OCI-LY3 (cell line): ENCODE results near the gene RHBDF2.

Experiments
- H2AFZ ChIP-seq: fragments of 200-600, 300-600 bp; shearing (Covaris generic); 2 replicates; pipeline ENCODE4 v1.6.0; 2014; ENCODE audit warnings: antibody characterized with exemption, low read depth, low read length
- H3K27ac ChIP-seq: fragments of 200-600, 300-600 bp; sonication (generic); 2 replicates; pipeline ENCODE4 v1.5.1; 2014; ENCODE audit warnings: mild to moderate bottlenecking, low read length, moderate library complexity, mixed read lengths
- H3K27me3 ChIP-seq: fragments of 200-600, 300-600 bp; sonication (generic); 2 replicates; pipeline ENCODE4 v1.6.1; 2014; ENCODE audit warnings: low read depth, low read length, mixed read lengths
- H3K36me3 ChIP-seq: fragments of 200-600, 300-600 bp; sonication (generic); replicated peaks from 2 replicates; pipeline ENCODE3; 2014; ENCODE audit warnings: low read depth, low read length, mixed read lengths
- H3K4me1 ChIP-seq: fragments of 300-600, 200-600 bp; sonication (generic); 2 replicates; pipeline ENCODE4 v1.6.1; 2014; ENCODE audit warnings: low read length, mixed read lengths
- H3K4me2 ChIP-seq: fragments of 200-600, 300-600 bp; sonication (generic); 2 replicates; pipeline ENCODE4 v1.6.1; 2014; ENCODE audit warnings: low read length, mixed read lengths
- H3K4me3 ChIP-seq: fragments of 300-600, 200-600 bp; sonication (generic); 2 replicates; pipeline ENCODE4 v1.5.1; 2014; ENCODE audit warnings: antibody characterized with exemption, mild to moderate bottlenecking, low read length, moderate library complexity
- H3K79me2 ChIP-seq: fragments of 300-600, 200-600 bp; shearing (Covaris generic); 2 replicates; pipeline ENCODE4 v1.6.1; 2014; ENCODE audit warnings: mild to moderate bottlenecking, low read length, mixed read lengths
- H3K9ac ChIP-seq: fragments of 300-600, 200-600 bp; shearing (Covaris generic); 2 replicates; pipeline ENCODE4 v1.6.0; 2014; ENCODE audit warnings: mild to moderate bottlenecking, low read length, moderate library complexity
- H3K9me3 ChIP-seq: fragments of 200-600, 300-600 bp; shearing (Covaris generic); 2 replicates; pipeline ENCODE4 v1.6.1; 2014; ENCODE audit warnings: low read length, mixed read lengths; ENCODE audit not compliant: insufficient read depth
- H4K20me1 ChIP-seq: fragments of 200-600, 300-600 bp; sonication (generic); 2 replicates; pipeline ENCODE4 v1.6.1; 2016; ENCODE audit warnings: low read length, mixed read lengths; ENCODE audit not compliant: insufficient read depth
- CTCF ChIP-seq: fragments of 200-600, 300-600 bp; sonication (generic); IDR thresholded peaks from 2 replicates; pipeline ENCODE4 v1.5.1; 2014; ENCODE audit warnings: antibody characterized with exemption, low read length, low read depth
- EZH2phosphoT487 ChIP-seq: fragments of 200-600 bp; shearing (Covaris generic); IDR thresholded peaks from 2 replicates; pipeline ENCODE4 v1.6.1; 2018; ENCODE audit warnings: antibody characterized with exemption, mixed run types, low read depth

The RHBDF2 gene

GRCh38 chr17:76442341-76443338 lies 58.6 kb downstream of the RHBDF2 start:
- Histone ChIP-seq H3K9me3 (no peaks in the 10 kb centered on the region), H2AFZ (no peak overlapping the region), H3K27ac (no peak overlapping the region), H3K4me2 (no peak overlapping the region), H3K27me3 (no peaks in the 10 kb centered on the region), H3K4me3 (no peak overlapping the region), H3K36me3 (no peaks in the 10 kb centered on the region), H3K4me1 (peaks cover 15% of the 10 kb centered on the region), H4K20me1 (peaks cover 85% of the 10 kb centered on the region), H3K9ac (no peak overlapping the region), H3K79me2 (peaks cover 98% of the 10 kb centered on the region)
- no peak for TF ChIP-seq EZH2phosphoT487

GRCh38 chr17:76441686-76442340 lies 59.4 kb downstream of the RHBDF2 start:
- Histone ChIP-seq H2AFZ (no peak overlapping the region), H3K36me3 (no peaks in the 10 kb centered on the region), H3K9ac (no peak overlapping the region), H3K27me3 (no peaks in the 10 kb centered on the region), H3K4me3 (no peak overlapping the region), H3K79me2 (peaks cover 94% of the 10 kb centered on the region), H4K20me1 (peaks cover 80% of the 10 kb centered on the region), H3K27ac (no peak overlapping the region), H3K4me1 (peaks cover 15% of the 10 kb centered on the region), H3K4me2 (no peak overlapping the region), H3K9me3 (no peaks in the 10 kb centered on the region)
- no peak for TF ChIP-seq EZH2phosphoT487
- no peak for TF ChIP-seq CTCF

- no peaks in the 10 kb centered on the region for H3K9me3 ChIP-seq
- H3K4me1 ChIP-seq = peaks cover 15% of the 10 kb centered on the region
- H3K36me3 ChIP-seq = no peaks in the 10 kb centered on the region
- no peak overlapping the region for H2AFZ ChIP-seq
- peaks cover 75% of the 10 kb centered on the region for H4K20me1 ChIP-seq
- no peak overlapping the region for H3K4me3 ChIP-seq
- H3K4me2 ChIP-seq = no peak overlapping the region
- TF ChIP-seq EZH2phosphoT487 (no peak), CTCF (no peak)
- peaks cover 91% of the 10 kb centered on the region for H3K79me2 ChIP-seq
- H3K27me3 ChIP-seq = no peaks in the 10 kb centered on the region
- H3K27ac ChIP-seq = no peak overlapping the region
- no peak overlapping the region for H3K9ac ChIP-seq
Observed at GRCh38 chr17:76440751-76441362, 60.4 kb downstream of the RHBDF2 start.

DNA sequence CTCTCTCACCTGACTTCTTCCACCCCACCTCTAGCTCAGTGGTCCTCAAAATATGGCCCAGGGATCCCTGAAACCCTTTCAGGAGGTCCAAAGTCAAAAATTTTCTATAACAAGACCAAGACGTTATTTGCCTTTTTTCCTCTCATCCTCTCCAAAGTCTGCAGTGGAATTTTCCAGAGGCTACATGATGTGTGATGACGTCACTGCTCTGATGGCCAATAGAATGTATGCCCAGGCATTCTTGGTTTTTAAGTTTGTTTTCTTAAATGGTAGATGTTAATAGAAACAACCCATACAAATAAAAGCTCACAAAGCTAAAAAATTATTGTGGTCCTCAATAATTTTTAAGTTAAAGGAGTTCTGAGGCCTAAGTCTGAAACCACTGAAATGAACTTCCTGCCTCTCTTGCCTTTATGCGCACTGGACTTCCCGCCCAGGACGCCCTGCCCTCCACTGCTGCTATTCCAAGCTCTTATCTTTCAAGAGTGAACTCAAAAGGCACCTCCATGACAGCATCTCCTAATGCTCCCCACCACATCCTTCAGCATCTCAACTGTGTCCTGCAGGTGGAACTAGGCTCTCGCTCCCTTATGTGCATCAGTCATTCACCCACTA lies 61.8 kb downstream of the RHBDF2 start:
- H3K4me2 ChIP-seq = no peak overlapping the region
- no peak for TF ChIP-seq CTCF
- no peak for TF ChIP-seq EZH2phosphoT487
- H3K79me2 ChIP-seq = peaks cover 88% of the 10 kb centered on the region
- H3K36me3 ChIP-seq = no peaks in the 10 kb centered on the region
- H2AFZ ChIP-seq = no peak overlapping the region
- H3K27me3 ChIP-seq = no peaks in the 10 kb centered on the region
- H3K27ac ChIP-seq = no peak overlapping the region
- H3K9me3 ChIP-seq = no peaks in the 10 kb centered on the region
- no peak overlapping the region for H3K4me3 ChIP-seq
- peaks cover 10% of the 10 kb centered on the region for H3K4me1 ChIP-seq
- no peak overlapping the region for H3K9ac ChIP-seq
- peaks cover 70% of the 10 kb centered on the region for H4K20me1 ChIP-seq
